SK-N-MC (cell line): ENCODE data around the gene TTLL13.

Experiments used
- EZH2 ChIP-seq: fragments of 200-600 bp; sonication (generic); IDR thresholded peaks from one replicate; pipeline ENCODE4 v1.6.1; 2017; ENCODE audit warnings: antibody characterized with exemption
- FOXP2 ChIP-seq: optimal IDR thresholded peaks from 2 replicates; pipeline ENCODE3; 2011; ENCODE audit warnings: mild to moderate bottlenecking, moderate library complexity; ENCODE audit not compliant: insufficient read depth; ENCODE audit errors: extremely low read length, control extremely low read depth
- POLR2AphosphoS5 ChIP-seq: IDR thresholded peaks from 2 replicates; pipeline ENCODE4 v1.6.1; 2012; ENCODE audit warnings: mild to moderate bottlenecking, low read depth, low read length, borderline replicate concordance

- TF ChIP-seq EZH2 (no peak), POLR2AphosphoS5 (no peak), FOXP2 (no peak)
Measured at GRCh38 chr15:90307661-90308060, 58.3 kb downstream of the TTLL13 start.
